SK-N-SH (cell line): ENCODE results near the gene PI4K2A.

ENCODE experiments used
- CTCF ChIP-seq: fragments of 200-600 bp; sonication (generic); IDR thresholded peaks from 2 replicates; pipeline ENCODE4 v1.6.1; 2017; ENCODE audit warnings: antibody characterized with exemption, mild to moderate bottlenecking, moderate library complexity
- EP300 ChIP-seq, 2 experiments: IDR thresholded peaks; 2 replicates each; pipeline versions ENCODE4 v1.4.0 to v1.6.1; 2012; ENCODE audit warnings: borderline replicate concordance in 1 of 2, low read depth in 1 of 2, low read length in 1 of 2
- RFX5 ChIP-seq: IDR thresholded peaks from 2 replicates; pipeline ENCODE4 v1.6.1; 2012; ENCODE audit warnings: mild to moderate bottlenecking, improper control_type of control experiment, low read length
- SMC3 ChIP-seq: IDR thresholded peaks from 2 replicates; pipeline ENCODE4 v1.6.1; 2012; ENCODE audit warnings: low read depth, low read length, improper control_type of control experiment
- TEAD4 ChIP-seq: IDR thresholded peaks from 2 replicates; pipeline ENCODE4 v1.4.0; 2012; ENCODE audit warnings: mild to moderate bottlenecking, borderline replicate concordance; ENCODE audit not compliant: insufficient read depth
- YY1 ChIP-seq: IDR thresholded peaks from 2 replicates; pipeline ENCODE4 v1.4.0; 2012; ENCODE audit warnings: low read depth, mild to moderate bottlenecking

- TF ChIP-seq YY1 (no peak), TEAD4 (no peak), CTCF (no peak), SMC3 (no peak), RFX5 (no peak), EP300 (IDR thresholded peaks at IDR 0.05; ENCODE audit: borderline replicate concordance in 1 of 2, low read depth in 1 of 2, low read length in 1 of 2) (no peak)
Measured at GRCh38 chr10:97608991-97609561, 31.4 kb upstream of the PI4K2A start.
